Kidney capillary endothelial cell (primary cell): Measurements from ENCODE around the gene TPX2.
"Not testable (repeated sequence)": the region's sequence is repeated elsewhere in the genome, so short reads cannot be mapped to it uniquely, and the experiment has no call there.

ENCODE experiments used
- DNase-seq: peaks from one replicate; pipeline ENCODE4 v3.0.0-alpha.2; 2018; ENCODE audit warnings: low spot score

The TPX2 gene

DNA sequence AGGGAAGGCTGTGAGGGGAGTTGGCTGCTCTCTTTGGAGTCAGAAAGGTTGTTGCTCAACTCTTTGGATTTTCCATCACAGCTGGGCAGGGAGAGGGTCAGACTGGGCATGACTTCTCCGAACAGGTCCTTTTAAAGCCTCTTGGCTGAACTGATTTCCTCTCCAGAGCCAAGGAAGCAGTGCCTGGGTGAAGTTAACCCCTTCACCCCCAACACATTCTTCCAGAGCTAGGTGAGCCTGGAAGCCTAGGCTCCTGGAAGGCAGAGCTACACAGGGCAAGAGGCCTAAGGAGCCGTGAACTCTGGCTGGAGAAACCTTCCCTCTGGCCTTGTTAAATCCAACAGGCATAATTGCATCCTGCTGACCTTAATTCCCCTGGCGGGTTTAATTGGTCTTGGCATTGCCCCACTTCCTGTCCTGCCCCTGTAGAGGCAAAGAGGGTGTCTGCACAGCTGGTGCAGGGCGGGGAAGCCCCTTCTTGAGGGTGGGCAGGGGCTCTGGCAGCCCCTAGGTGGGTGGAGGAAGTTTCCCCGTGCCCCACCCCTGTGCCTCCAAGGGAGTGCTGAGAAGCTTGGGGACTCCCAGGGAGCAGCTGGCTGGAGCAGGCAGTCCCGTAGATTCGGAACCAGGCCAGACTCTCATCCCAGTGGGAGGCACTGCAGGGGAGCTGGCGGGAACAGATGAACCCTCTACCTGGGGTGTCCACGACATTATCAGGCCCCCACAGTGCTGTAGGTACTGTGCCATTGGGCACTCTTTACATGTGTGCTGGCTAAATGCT, 76.5 kb downstream of the TPX2 start:
- no peak for DNase-seq

DNA sequence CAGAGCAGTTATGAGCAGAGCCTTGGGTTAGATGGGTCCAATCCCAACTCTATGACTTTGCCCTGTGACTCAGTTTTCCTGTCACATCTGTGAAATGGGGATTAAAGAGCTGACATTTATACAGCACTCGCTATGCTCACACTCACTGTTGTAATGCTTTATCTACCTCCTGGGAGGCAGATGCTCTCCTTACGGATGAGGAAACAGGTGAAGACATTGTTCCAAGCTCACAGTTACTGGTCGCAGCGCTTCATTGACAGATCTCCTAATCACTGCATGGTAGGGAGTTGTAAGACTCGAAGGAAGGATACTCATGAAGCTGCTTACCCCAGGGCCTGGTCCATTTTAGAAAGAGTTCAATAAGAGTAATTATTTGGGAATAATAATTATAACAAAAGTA, 77.1 kb downstream of the TPX2 start:
- no peak for DNase-seq

GRCh38 chr20:31817461-31817860, 78.4 kb downstream of the TPX2 start:
- DNase-seq = no peak

GRCh38 chr20:31818376-31818908, 79.4 kb downstream of the TPX2 start:
- no peak for DNase-seq

GRCh38 chr20:31819083-31819784, 80.1 kb downstream of the TPX2 start, which contains the start of gene MYLK2:
Gene MYLK2, plus strand, starts transcription at chr20:31819356. Its CDS starts 225 bp downstream, at chr20:31819581.
- DNase-seq = no peak

DNA sequence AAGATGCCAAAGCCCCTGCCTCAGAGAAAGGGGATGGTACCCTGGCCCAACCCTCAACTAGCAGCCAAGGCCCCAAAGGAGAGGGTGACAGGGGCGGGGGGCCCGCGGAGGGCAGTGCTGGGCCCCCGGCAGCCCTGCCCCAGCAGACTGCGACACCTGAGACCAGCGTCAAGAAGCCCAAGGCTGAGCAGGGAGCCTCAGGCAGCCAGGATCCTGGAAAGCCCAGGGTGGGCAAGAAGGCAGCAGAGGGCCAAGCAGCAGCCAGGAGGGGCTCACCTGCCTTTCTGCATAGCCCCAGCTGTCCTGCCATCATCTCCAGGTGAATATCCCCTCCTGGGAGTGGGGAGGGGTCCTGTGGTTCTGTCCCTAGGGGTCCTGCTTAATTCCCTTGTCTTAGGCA, 81.1 kb downstream of the TPX2 start:
- no peak for DNase-seq

GRCh38 chr20:31821427-31821826, 82.3 kb downstream of the TPX2 start:
- DNase-seq = no peak

DNA sequence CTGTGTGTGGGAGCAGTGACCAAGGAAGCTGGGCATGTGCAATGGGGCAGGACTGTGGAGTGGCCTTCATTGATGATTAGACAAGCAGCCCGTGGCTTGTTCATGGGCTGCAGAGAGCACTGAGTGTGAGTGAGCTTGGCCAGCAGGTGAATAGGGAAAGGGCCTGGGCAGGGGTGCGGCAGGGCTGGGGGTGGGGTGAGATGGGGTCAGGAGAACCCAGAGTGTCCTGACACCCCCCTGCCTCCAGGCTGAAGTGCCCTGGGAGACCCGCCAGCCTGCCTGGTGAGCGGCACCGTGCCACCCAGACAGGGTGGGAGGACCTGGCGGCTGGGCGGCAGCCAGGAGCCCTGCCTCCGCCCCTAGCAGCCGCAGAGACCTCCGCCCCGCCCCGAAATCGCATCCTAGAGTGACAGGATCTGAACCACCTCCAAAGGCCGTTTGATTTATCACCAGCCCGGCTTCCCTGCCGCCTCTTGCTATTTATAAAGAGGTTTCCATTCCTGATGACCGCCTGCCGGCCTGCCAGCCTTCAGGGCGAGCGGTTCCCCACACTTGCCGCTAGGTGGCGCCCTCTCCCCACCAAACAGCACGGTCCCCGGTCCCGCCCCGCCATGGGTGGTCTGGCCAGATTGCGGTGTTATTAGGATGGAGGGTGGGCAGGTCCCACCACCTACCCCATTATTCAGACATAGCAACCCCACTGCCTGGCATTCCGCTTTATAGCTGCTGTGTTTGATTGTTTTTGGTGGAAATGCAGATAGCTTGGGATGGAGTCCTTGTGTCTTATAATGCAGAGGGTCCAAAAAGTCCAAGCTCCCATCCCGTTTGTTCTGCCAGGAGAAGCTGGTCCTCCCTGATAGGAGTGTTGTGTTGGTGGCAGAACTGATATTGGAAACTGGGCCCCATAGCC, 83.6 kb downstream of the TPX2 start:
- peak; percentile 64 for DNase-seq

GRCh38 chr20:31823360-31824124, 84.5 kb downstream of the TPX2 start:
- peak; percentile 96 for DNase-seq

DNA sequence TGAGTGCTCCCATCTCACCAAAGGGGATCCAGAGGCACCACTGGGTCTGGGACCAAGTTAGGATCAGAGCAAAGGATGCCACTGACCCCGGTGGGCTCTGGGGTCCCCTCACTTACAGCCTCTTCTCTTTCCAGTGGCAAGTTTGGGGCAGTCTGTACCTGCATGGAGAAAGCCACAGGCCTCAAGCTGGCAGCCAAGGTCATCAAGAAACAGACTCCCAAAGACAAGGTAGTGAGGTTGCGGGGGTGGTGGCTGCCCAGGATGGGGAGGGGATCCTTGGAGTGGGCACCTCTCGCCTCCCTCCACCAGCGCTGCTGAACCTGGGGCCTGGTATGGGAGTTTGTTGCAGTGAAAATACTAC, 85.0 kb downstream of the TPX2 start:
- DNase-seq = no peak

GRCh38 chr20:31824554-31825313, 85.6 kb downstream of the TPX2 start:
- DNase-seq = no peak

DNA sequence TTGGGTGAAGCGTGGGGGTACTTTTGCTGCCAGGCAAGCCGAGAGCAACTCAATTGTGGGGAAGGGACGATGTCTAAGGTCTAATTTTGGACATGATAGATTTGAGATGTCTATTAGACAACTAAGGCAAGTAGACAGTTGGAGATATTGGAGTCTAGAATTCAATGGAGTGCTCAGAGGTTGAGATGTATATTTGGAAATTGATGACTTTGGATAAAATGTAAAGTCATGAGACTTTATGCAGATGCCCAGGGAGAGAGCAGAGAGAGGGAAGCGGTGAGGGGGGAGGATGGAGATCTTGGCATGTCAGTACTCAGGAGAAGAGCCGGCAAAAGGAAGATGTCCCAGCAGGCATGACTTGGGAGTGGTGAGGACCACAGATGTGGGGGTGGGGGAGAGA, 87.0 kb downstream of the TPX2 start:
- DNase-seq = no peak

GRCh38 chr20:31827059-31827458, 88.0 kb downstream of the TPX2 start:
- DNase-seq = no peak

DNA sequence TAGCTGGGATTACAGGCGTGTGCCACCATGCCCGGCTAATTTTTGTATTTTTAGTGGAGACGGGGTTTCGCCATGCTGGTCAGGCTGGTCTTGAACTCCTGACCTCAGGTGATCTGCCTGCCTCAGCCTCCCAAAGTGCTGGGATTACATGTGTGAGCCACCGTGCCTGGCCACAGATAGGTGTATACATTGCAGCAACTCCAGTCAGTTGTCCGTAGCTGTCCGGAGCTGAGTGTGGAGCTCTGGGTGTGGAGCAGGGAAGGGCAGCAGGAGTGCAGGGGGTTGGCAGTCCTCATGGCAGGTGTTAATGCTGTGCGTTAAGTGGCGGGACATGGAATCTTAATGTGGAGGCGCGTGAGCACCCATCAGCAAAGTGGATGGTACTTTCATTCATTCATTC, 88.9 kb downstream of the TPX2 start:
- DNase-seq = not testable (repeated sequence)

DNA sequence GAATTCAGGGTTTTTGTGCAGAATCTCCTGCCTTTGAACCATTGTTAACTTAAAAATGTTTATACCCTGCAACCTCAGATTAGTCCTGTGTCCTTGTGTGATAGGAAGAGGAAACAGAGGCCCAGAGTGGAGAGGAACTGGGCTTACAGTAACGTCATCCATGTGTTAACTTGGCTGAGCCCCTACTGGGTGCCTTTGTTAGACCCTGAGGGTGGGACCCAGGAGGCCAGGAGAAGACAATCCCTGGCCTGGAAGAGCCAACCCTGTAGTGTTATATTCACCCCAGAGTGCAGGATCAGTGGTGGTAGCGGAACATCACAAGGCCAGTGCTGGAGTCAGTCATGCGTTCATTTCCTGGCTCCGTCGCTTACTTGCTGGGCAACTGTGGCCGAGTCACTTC, 90.6 kb downstream of the TPX2 start:
- peak; percentile 20 for DNase-seq

GRCh38 chr20:31830406-31830981, 91.4 kb downstream of the TPX2 start:
- DNase-seq = no peak

DNA sequence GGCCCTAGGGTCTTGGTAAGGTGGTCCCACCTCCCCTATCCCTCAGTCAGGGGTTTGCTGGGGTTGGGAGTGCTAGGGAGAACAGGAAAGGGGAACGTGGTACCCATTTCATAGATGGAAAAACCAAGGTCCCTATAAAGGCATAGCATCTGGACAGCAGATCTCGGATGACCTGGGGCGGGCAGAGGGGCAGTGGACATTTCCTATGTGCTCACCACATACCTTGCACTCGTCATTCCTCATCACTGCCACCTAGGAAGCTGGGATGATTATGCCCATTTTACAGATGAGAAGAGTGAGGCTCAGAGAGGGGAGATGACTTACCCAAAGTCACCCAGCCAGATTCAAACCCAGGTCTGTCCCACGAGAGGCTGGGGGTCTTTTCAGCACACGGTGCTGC, 92.1 kb downstream of the TPX2 start:
- DNase-seq = no peak

DNA sequence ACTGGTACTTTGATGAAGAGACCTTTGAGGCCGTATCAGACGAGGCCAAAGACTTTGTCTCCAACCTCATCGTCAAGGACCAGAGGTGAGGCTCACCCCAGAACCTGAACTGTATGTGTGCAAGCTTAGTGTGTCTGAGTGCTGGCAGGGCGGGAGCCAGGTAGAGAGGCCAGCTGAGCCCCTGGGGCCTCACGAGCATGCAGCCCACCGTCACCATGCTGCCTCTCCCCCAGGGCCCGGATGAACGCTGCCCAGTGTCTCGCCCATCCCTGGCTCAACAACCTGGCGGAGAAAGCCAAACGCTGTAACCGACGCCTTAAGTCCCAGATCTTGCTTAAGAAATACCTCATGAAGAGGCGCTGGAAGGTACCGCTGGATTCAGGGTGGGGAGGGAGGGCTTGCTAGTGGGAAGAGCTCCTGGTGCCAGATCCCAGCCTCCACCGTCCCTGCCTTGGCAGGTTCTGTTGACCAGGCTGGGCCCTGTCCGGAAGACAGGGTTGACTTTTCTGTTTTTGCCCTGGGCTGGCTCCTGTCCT, 92.7 kb downstream of the TPX2 start:
- DNase-seq = no peak

- DNase-seq = peak; percentile 47
Observed at GRCh38 chr20:31833130-31833930, 94.2 kb downstream of the TPX2 start.
